H1 (cell line): ENCODE measurements around the gene EIF2S1. TPM values are rescaled to one million over a fixed set of nuclear protein-coding genes. Genes with fewer than 3 reads are reported as not detected.

ENCODE experiments used
- CTCF ChIA-PET: fragments of 300-600 bp; sonication (Branson Sonifier 250); formaldehyde crosslinking; loops from one replicate; lab custom pipeline; 2021; ENCODE audit not compliant: partially characterized antibody; lab: Charles Lee
- POLR2A ChIA-PET: fragments of 300-600 bp; sonication (Branson Sonifier 250); formaldehyde crosslinking; loops from one replicate; lab custom pipeline; 2021; ENCODE audit warnings: inconsistent platforms; ENCODE audit not compliant: partially characterized antibody; lab: Charles Lee
- DNase-seq, 2 experiments: peaks; one replicate each; pipeline versions ENCODE4 v3.0.0 to v3.0.0-alpha.2; 2010 to 2022; ENCODE audit warnings: low spot score in 2 of 2, low read depth in 1 of 2, mixed read lengths in 1 of 2
- FAIRE-seq: peaks from 2 replicates; lab custom pipeline; 2011; peaks lifted over from hg19 to GRCh38; lab: Jason Lieb, UNC
- H2AFZ ChIP-seq: 2 replicates; pipeline ENCODE4 v1.8.1; 2012; ENCODE audit warnings: low read length, inconsistent platforms
- H2AK5ac ChIP-seq: 2 replicates; pipeline ENCODE4 v1.6.1; 2013; ENCODE audit warnings: low read depth, low read length
- H2BK120ac ChIP-seq: replicated peaks from 2 replicates; pipeline ENCODE3; 2013; ENCODE audit warnings: low read depth, low read length, inconsistent platforms
- H2BK12ac ChIP-seq: 2 replicates; pipeline ENCODE4 v1.6.1; 2013; ENCODE audit warnings: low read depth, low read length
- H2BK15ac ChIP-seq: 2 replicates; pipeline ENCODE4 v1.6.1; 2013; ENCODE audit warnings: low read length
- H2BK20ac ChIP-seq: 2 replicates; pipeline ENCODE4 v1.6.1; 2013; ENCODE audit warnings: low read length
- H2BK5ac ChIP-seq: 2 replicates; pipeline ENCODE4 v1.6.1; 2013; ENCODE audit warnings: low read depth, low read length
- H3K14ac ChIP-seq: 2 replicates; pipeline ENCODE4 v1.6.1; 2013; ENCODE audit warnings: inconsistent platforms; ENCODE audit not compliant: insufficient read length
- H3K18ac ChIP-seq: 2 replicates; pipeline ENCODE4 v1.6.1; 2013; ENCODE audit warnings: low read length; ENCODE audit errors: extremely low read depth
- H3K23ac ChIP-seq: 2 replicates; pipeline ENCODE4 v1.6.1; 2013; ENCODE audit warnings: inconsistent platforms; ENCODE audit not compliant: insufficient read length
- H3K23me2 ChIP-seq: 2 replicates; pipeline ENCODE4 v1.6.1; 2013; ENCODE audit warnings: low read depth, low read length
- H3K27ac ChIP-seq: 2 replicates; pipeline ENCODE4 v1.6.1; 2011; ENCODE audit warnings: low read depth, low read length, inconsistent platforms
- H3K27me3 ChIP-seq, 4 experiments: replicated peaks in 1 of 4; 1 replicate in 1 of 4; 2 replicates in 3 of 4; pipeline versions ENCODE4 v1.6.1 to v1.8.1; 2011 to 2013; ENCODE audit warnings: low read length in 3 of 4, mild to moderate bottlenecking in 3 of 4, inconsistent platforms in 2 of 4, mixed read lengths in 2 of 4, moderate library complexity in 1 of 4; ENCODE audit not compliant: control insufficient read depth in 3 of 4, insufficient read depth in 3 of 4; ENCODE audit errors: extremely low read depth in 1 of 4
- H3K36me3 ChIP-seq, 4 experiments: 2 replicates each; pipeline versions ENCODE4 v1.6.1 to v1.8.1; 2011 to 2013; ENCODE audit warnings: mild to moderate bottlenecking in 4 of 4, low read length in 3 of 4, moderate library complexity in 2 of 4, control low read depth in 1 of 4, inconsistent platforms in 1 of 4; ENCODE audit not compliant: insufficient read depth in 4 of 4, control insufficient read depth in 2 of 4
- H3K4ac ChIP-seq: replicated peaks from 2 replicates; pipeline ENCODE3; 2013; ENCODE audit warnings: low read length, low read depth, mixed read lengths, inconsistent platforms; ENCODE audit not compliant: insufficient read length
- H3K4me1 ChIP-seq, 4 experiments: replicated peaks in 1 of 4; 1 replicate in 1 of 4; 2 replicates in 3 of 4; pipeline versions ENCODE4 v1.6.1 to v1.8.1; 2011 to 2013; ENCODE audit warnings: low read length in 3 of 4, inconsistent platforms in 2 of 4, mixed read lengths in 1 of 4; ENCODE audit not compliant: insufficient read depth in 4 of 4, control insufficient read depth in 3 of 4
- H3K4me2 ChIP-seq, 2 experiments: 2 replicates each; pipeline versions ENCODE4 v1.6.1 to v1.8.1; 2011 to 2013; ENCODE audit warnings: low read depth in 2 of 2, low read length in 2 of 2, control low read depth in 1 of 2, inconsistent platforms in 1 of 2, mild to moderate bottlenecking in 1 of 2; ENCODE audit not compliant: insufficient read depth in 1 of 2
- H3K4me3 ChIP-seq, 4 experiments: fragments of 200-600, 300-600 bp in 1 of 4; sonication (generic), shearing (Covaris generic), sonication (Bioruptor Twin) in 1 of 4; 2 replicates each; pipeline versions ENCODE4 v1.5.1 to v1.8.1; 2011 to 2016; ENCODE audit warnings: low read length in 4 of 4, low read depth in 3 of 4, control low read depth in 2 of 4, inconsistent platforms in 2 of 4, mild to moderate bottlenecking in 2 of 4, mixed read lengths in 1 of 4, moderate library complexity in 1 of 4; ENCODE audit not compliant: insufficient read depth in 2 of 4; ENCODE audit errors: extremely low read depth in 1 of 4
- H3K56ac ChIP-seq: replicated peaks from 2 replicates; pipeline ENCODE3; 2013; ENCODE audit warnings: low read depth, mild to moderate bottlenecking, mixed read lengths, low read length, inconsistent platforms; ENCODE audit not compliant: insufficient read length
- H3K79me1 ChIP-seq: 2 replicates; pipeline ENCODE4 v1.6.1; 2013; ENCODE audit warnings: low read depth, low read length, control low read depth
- H3K79me2 ChIP-seq, 2 experiments: 2 replicates each; pipeline versions ENCODE4 v1.6.1 to v1.8.1; 2012 to 2013; ENCODE audit warnings: low read length in 2 of 2, mild to moderate bottlenecking in 2 of 2, inconsistent platforms in 1 of 2; ENCODE audit not compliant: insufficient read depth in 2 of 2, control insufficient read depth in 1 of 2
- H3K9ac ChIP-seq, 4 experiments: replicated peaks in 1 of 4; 1 replicate in 1 of 4; 2 replicates in 3 of 4; pipeline versions ENCODE4 v1.6.1 to v1.8.1; 2011 to 2013; ENCODE audit warnings: low read depth in 3 of 4, low read length in 3 of 4, control low read depth in 2 of 4, mild to moderate bottlenecking in 2 of 4, moderate library complexity in 2 of 4, inconsistent platforms in 1 of 4; ENCODE audit errors: extremely low read depth in 1 of 4
- H3K9me3 ChIP-seq, 2 experiments: 2 replicates each; pipeline versions ENCODE4 v1.6.1 to v1.8.1; 2012 to 2013; ENCODE audit warnings: mild to moderate bottlenecking in 2 of 2, moderate library complexity in 2 of 2, control low read depth in 1 of 2, inconsistent platforms in 1 of 2, low read depth in 1 of 2, low read length in 1 of 2, mixed read lengths in 1 of 2; ENCODE audit not compliant: insufficient read depth in 2 of 2
- H4K20me1 ChIP-seq, 2 experiments: replicated peaks in 1 of 2; 2 replicates each; pipeline versions ENCODE3 to v1.8.1; 2011 to 2013; ENCODE audit warnings: inconsistent platforms in 2 of 2, low read length in 2 of 2, mild to moderate bottlenecking in 1 of 2; ENCODE audit not compliant: insufficient read depth in 2 of 2, control insufficient read depth in 1 of 2
- H4K5ac ChIP-seq: 2 replicates; pipeline ENCODE4 v1.6.1; 2013; ENCODE audit warnings: low read length, low read depth, mixed read lengths, inconsistent platforms; ENCODE audit not compliant: insufficient read length
- H4K8ac ChIP-seq: 2 replicates; pipeline ENCODE4 v1.8.0; 2013; ENCODE audit warnings: mild to moderate bottlenecking, moderate library complexity, low read length, inconsistent platforms; ENCODE audit not compliant: insufficient read depth; ENCODE audit errors: extremely low read depth
- H4K91ac ChIP-seq: replicated peaks from 2 replicates; pipeline ENCODE3; 2013; ENCODE audit warnings: low read length, mixed read lengths, inconsistent platforms; ENCODE audit not compliant: insufficient read length
- CBX5 ChIP-seq: fragments of 300-800, 300-1000 bp; sonication (generic); IDR thresholded peaks from 2 replicates; pipeline ENCODE4 v1.7.1; 2016; ENCODE audit warnings: antibody characterized with exemption, low read length, low read depth
- CBX8 ChIP-seq: fragments of 300-800, 300-1000 bp; sonication (generic); IDR thresholded peaks from 2 replicates; pipeline ENCODE4 v1.7.1; 2016; ENCODE audit warnings: low read depth, low read length, borderline replicate concordance
- NRF1 ChIP-seq: IDR thresholded peaks from 2 replicates; pipeline ENCODE4 v1.6.1; 2011; ENCODE audit warnings: mild to moderate bottlenecking, low read depth, low read length, improper control_type of control experiment
- RAD21 ChIP-seq, 2 experiments: IDR thresholded peaks in 1 of 2; conservative IDR thresholded peaks in 1 of 2; 2 replicates each; pipeline ENCODE4 v1.6.1; 2011; ENCODE audit warnings: low read depth in 2 of 2, low read length in 2 of 2, improper control_type of control experiment in 1 of 2, inconsistent platforms in 1 of 2, mild to moderate bottlenecking in 1 of 2, moderate library complexity in 1 of 2
- SAP30 ChIP-seq: fragments of 300-600 bp; sonication (generic); IDR thresholded peaks from 2 replicates; pipeline ENCODE4 v1.7.1; 2012; ENCODE audit warnings: low read length, moderate library complexity, mild to moderate bottlenecking, inconsistent platforms; ENCODE audit not compliant: insufficient read depth, insufficient replicate concordance
- SUZ12 ChIP-seq: fragments of 200-600 bp; sonication (generic); IDR thresholded peaks from 2 replicates; pipeline ENCODE4 v1.6.1; 2012; ENCODE audit warnings: mild to moderate bottlenecking, inconsistent platforms, low read length, moderate library complexity, mixed read lengths
- TAF1 ChIP-seq: IDR thresholded peaks from 2 replicates; pipeline ENCODE4 v1.6.1; 2011; ENCODE audit warnings: mild to moderate bottlenecking, low read depth, low read length
- YY1 ChIP-seq: IDR thresholded peaks from 2 replicates; pipeline ENCODE4 v1.6.1; 2011; ENCODE audit warnings: low read depth, mild to moderate bottlenecking, low read length
- ZNF274 ChIP-seq: IDR thresholded peaks from 2 replicates; pipeline ENCODE4 v1.7.0; 2012; ENCODE audit warnings: low read length, borderline replicate concordance; ENCODE audit errors: extremely low read depth
- WGBS, 2 experiments: shearing (Covaris generic) in 1 of 2; methylation state at CpG; one replicate each; pipeline versions ENCODE4 v1.1.6 to v1.1.7; 2013 to 2015; ENCODE audit warnings: low lambda C conversion rate in 2 of 2, mixed read lengths in 2 of 2, inconsistent platforms in 1 of 2, low coverage in 1 of 2, missing lambda C conversion rate in 1 of 2; ENCODE audit not compliant: insufficient replicate concordance in 2 of 2, insufficient coverage in 1 of 2, insufficient read length in 1 of 2; ENCODE audit errors: extremely low coverage in 1 of 2, missing lambda C conversion rate in 1 of 2; 5-methylcytosine and 5-hydroxymethylcytosine counted together
- polyA plus RNA-seq, 7 experiments: library from polyadenylated mRNA; depleted of rRNA in 3 of 7; stranded (reverse) in 5 of 7; unstranded in 2 of 7; fragments of >200 nt in 5 of 7; fragments of 200-250 nt in 2 of 7; gene quantifications; 1 replicate in 5 of 7; 2 replicates in 1 of 7; 4 replicates in 1 of 7; pipeline versions ENCODE4 v1.2.1 to v1.2.3, GENCODE V29; 2011 to 2013; ENCODE audit warnings: missing spikeins in 2 of 7, mixed read lengths in 2 of 7
- total RNA-seq: library from RNA; stranded (reverse); fragmentation: NEBNext Ultra II Directional; extraction: Animal tissue kit (Norgen Biotek cat#: 25700); gene quantifications from 2 replicates; pipeline ENCODE4 v1.2.1, GENCODE V29; 2021
- TF ChIP-seq, protein P1 (sequence below): IDR thresholded peaks from 2 replicates; pipeline ENCODE4 v1.6.1; 2012; ENCODE audit warnings: low read length, inconsistent platforms

The EIF2S1 gene
- total and polyA plus RNA-seq, 2 of the 8 experiments (the other 6 are each of a cell fraction or from before 2014, with no cell fraction given), result 35.1 to 146 TPM

- H3K18ac ChIP-seq, result no peak overlapping the region
- no peak overlapping the region for H3K14ac ChIP-seq
- H3K9me3 ChIP-seq, result no peaks in the 10 kb centered on the region
- 83% methylated on average over 9 of the region's 11 CpGs; no CpG with 5 or more reads in 1 of the 2 experiments for WGBS, 2 experiments
- H2BK20ac ChIP-seq, result no peak overlapping the region
- H3K23me2 ChIP-seq, result no peaks in the 10 kb centered on the region
- H3K36me3 ChIP-seq, result no peaks in the 10 kb centered on the region
- CTCF ChIA-PET, result interaction anchor here (0.6 to 21.6 kb wide), 12 partner anchors 9 to 216 kb away, joined by 3 to 446 read pairs (median 5); no protein-coding TSS in a partner anchor
- no peak overlapping the region for H3K4ac ChIP-seq
- no peak overlapping the region for H2BK5ac ChIP-seq
- H3K9ac ChIP-seq, result no peak overlapping the region
- H4K5ac ChIP-seq, result no peak overlapping the region
- H2AK5ac ChIP-seq, result no peak overlapping the region
- no peak overlapping the region for H2BK120ac ChIP-seq
- no peak overlapping the region for H4K8ac ChIP-seq
- H2BK15ac ChIP-seq, result no peak overlapping the region
- POLR2A ChIA-PET, result interaction anchor here (0.6 to 1.3 kb wide), 3 partner anchors 8 to 62 kb away, joined by 3 read pairs; no protein-coding TSS in a partner anchor
- no peak overlapping the region for H4K91ac ChIP-seq
- H3K23ac ChIP-seq, result no peak overlapping the region
- H3K27ac ChIP-seq, result no peak overlapping the region
- no peak overlapping the region; the same call in 1 of the 2 replicates for H2AFZ ChIP-seq
- H2BK12ac ChIP-seq, result no peak overlapping the region
- H4K20me1 ChIP-seq, result no peaks in the 10 kb centered on the region
- H3K27me3 ChIP-seq, result no peaks in the 10 kb centered on the region; a peak in 1 of 7 replicates
- FAIRE-seq (no peak), DNase-seq (no peak)
- H3K79me2 ChIP-seq, result no peaks in the 10 kb centered on the region
- H3K56ac ChIP-seq, result no peak overlapping the region
- H3K79me1 ChIP-seq, result no peaks in the 10 kb centered on the region
- H3K4me3 ChIP-seq, result no peak overlapping the region
- H3K4me2 ChIP-seq, result no peak overlapping the region
- H3K4me1 ChIP-seq, result no peaks in the 10 kb centered on the region; a peak in 1 of 7 replicates
- TF ChIP-seq SUZ12, result no peak
- no peak for TF ChIP-seq RAD21 (IDR thresholded peaks at IDR 0.05 in 1 of 2, conservative IDR thresholded peaks at IDR 0.05 in 1 of 2; ENCODE audit: low read depth in 2 of 2, low read length in 2 of 2)
- TF ChIP-seq YY1, result no peak
- no peak for TF ChIP-seq CBX8
- no peak for TF ChIP-seq TAF1
- no peak for TF ChIP-seq CBX5
- TF ChIP-seq NRF1, result no peak
- TF ChIP-seq, protein P1, sequence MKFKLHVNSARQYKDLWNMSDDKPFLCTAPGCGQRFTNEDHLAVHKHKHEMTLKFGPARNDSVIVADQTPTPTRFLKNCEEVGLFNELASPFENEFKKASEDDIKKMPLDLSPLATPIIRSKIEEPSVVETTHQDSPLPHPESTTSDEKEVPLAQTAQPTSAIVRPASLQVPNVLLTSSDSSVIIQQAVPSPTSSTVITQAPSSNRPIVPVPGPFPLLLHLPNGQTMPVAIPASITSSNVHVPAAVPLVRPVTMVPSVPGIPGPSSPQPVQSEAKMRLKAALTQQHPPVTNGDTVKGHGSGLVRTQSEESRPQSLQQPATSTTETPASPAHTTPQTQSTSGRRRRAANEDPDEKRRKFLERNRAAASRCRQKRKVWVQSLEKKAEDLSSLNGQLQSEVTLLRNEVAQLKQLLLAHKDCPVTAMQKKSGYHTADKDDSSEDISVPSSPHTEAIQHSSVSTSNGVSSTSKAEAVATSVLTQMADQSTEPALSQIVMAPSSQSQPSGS, result no peak
- TF ChIP-seq SAP30, result no peak
- no peak for TF ChIP-seq ZNF274
Measured at GRCh38 chr14:67418401-67419191, 58.5 kb downstream of the EIF2S1 start.
